SU-DHL-6 (cell line): ENCODE results near the gene HYLS1.

Experiments used
- CTCF ChIP-seq: fragments of 200-600 bp; sonication (generic); IDR thresholded peaks from one replicate; pipeline ENCODE4 v1.5.1; 2017; ENCODE audit warnings: antibody characterized with exemption, mild to moderate bottlenecking, low read length, moderate library complexity; ENCODE audit not compliant: insufficient read depth, poor library complexity, severe bottlenecking
- EZH2phosphoT487 ChIP-seq: fragments of 200-600 bp; sonication (generic), shearing (Covaris generic); conservative IDR thresholded peaks from 2 replicates; pipeline ENCODE4 v1.6.1; 2018; ENCODE audit warnings: mild to moderate bottlenecking, antibody characterized with exemption, low read length, moderate library complexity, mixed read lengths

- TF ChIP-seq CTCF (no peak), EZH2phosphoT487 (no peak)
Observed at GRCh38 chr11:125921042-125921441, 33.6 kb downstream of the HYLS1 start.
